GM18511 (cell line): ENCODE results near the gene OR52J3.

Experiments
- ATAC-seq: cut with Tn5 transposase; IDR thresholded peaks from one replicate; pipeline ENCODE4 v1.9.1; 2021; ENCODE audit warnings: mild to moderate bottlenecking, moderate library complexity; ENCODE audit not compliant: unreplicated experiment

OR52J3 gene

GRCh38 chr11:5092821-5093585 lies 46.7 kb downstream of the OR52J3 start:
- ATAC-seq: no peak

- ATAC-seq: no peak
These were observed 49.7 kb downstream of the OR52J3 start for GRCh38 chr11:5096011-5096410.
